Sciatic nerve (tissue), 2 donors: ENCODE data around the gene C1GALT1. TPM values are rescaled to one million over a fixed set of nuclear protein-coding genes. Genes with fewer than 3 reads are reported as not detected.
"Not testable (repeated sequence)": the region's sequence is repeated elsewhere in the genome, so short reads cannot be mapped to it uniquely, and the experiment has no call there.

ENCODE experiments used
- ATAC-seq: fragments of 200-7000 bp; cut with Tn5 transposase; one replicate; pipeline ENCODE4 v1.9.1; 2020; ENCODE audit warnings: mild to moderate bottlenecking, moderate library complexity
- DNase-seq: peaks from one replicate; pipeline ENCODE4 v3.0.0-alpha.2; 2020; ENCODE audit warnings: low spot score
- intact Hi-C: fragments of 100-400 bp; cut with DNase I; formaldehyde crosslinking; loops from one replicate; pipeline ENCODE4 v1.14.2; 2022
- total RNA-seq: library from RNA; stranded (reverse); fragmentation: NEBNext Ultra II Directional; extraction: Animal tissue kit (Norgen Biotek cat#: 25700); gene quantifications from one replicate; pipeline ENCODE4 v1.2.1, GENCODE V29; 2021
- donor health status: DM: no; HTN: no; CAD: no.
- donor health status: DM: no; HTN: no; CAD: no.

C1GALT1 gene
- total RNA-seq, 1 donor from 2014 or later: 37.5 TPM

GRCh38 chr7:7191137-7191536 is 8.8 kb downstream of the C1GALT1 start:
- intact Hi-C loops: no loop called here

GRCh38 chr7:7192798-7193788 is 10.7 kb downstream of the C1GALT1 start:
- DNase-seq, intact Hi-C loops, ATAC-seq: not testable (repeated sequence)

More at GRCh38 chr7:7191137-7191536, 8.8 kb downstream of the C1GALT1 start:
- DNase-seq (no peak), ATAC-seq (no peak)

- ATAC-seq, DNase-seq, intact Hi-C loops: not testable (repeated sequence)
Measured at GRCh38 chr7:7199592-7199991, 17.2 kb downstream of the C1GALT1 start.

GRCh38 chr7:7200255-7200654 is 17.9 kb downstream of the C1GALT1 start:
- DNase-seq, ATAC-seq, intact Hi-C loops: not testable (repeated sequence)

- no peak for ATAC-seq
- intact Hi-C loops: no loop called here
- DNase-seq: no peak
Measured at GRCh38 chr7:7201578-7202374, 19.4 kb downstream of the C1GALT1 start.

GRCh38 chr7:7202375-7202720 is 20.0 kb downstream of the C1GALT1 start:
- ATAC-seq: no peak
- intact Hi-C loops: no loop called here
- DNase-seq: no peak

- intact Hi-C loops: no loop called here
- no peak for DNase-seq
- ATAC-seq: no peak
Measured at GRCh38 chr7:7203813-7204575, 21.6 kb downstream of the C1GALT1 start.

- ATAC-seq (no peak), DNase-seq (no peak)
- intact Hi-C loops: no loop called here
Measured at GRCh38 chr7:7207876-7208275, 25.5 kb downstream of the C1GALT1 start.

- intact Hi-C loops: no loop called here
- no peak for ATAC-seq
- no peak for DNase-seq
Measured at GRCh38 chr7:7208520-7208919, 26.2 kb downstream of the C1GALT1 start.

- intact Hi-C loops: no loop called here
- DNase-seq: no peak
- no peak for ATAC-seq
Measured at GRCh38 chr7:7209412-7210050, 27.2 kb downstream of the C1GALT1 start.

GRCh38 chr7:7210475-7211237 is 28.3 kb downstream of the C1GALT1 start:
- no peak for ATAC-seq
- intact Hi-C loops: no loop called here
- DNase-seq: no peak

- ATAC-seq (no peak), DNase-seq (no peak)
- intact Hi-C loops: no loop called here
Measured at GRCh38 chr7:7212612-7213011, 30.3 kb downstream of the C1GALT1 start.

- DNase-seq: no peak
- intact Hi-C loops: no loop called here
- no peak for ATAC-seq
Measured at GRCh38 chr7:7214398-7215347, 32.3 kb downstream of the C1GALT1 start.

GRCh38 chr7:7216279-7216678 is 33.9 kb downstream of the C1GALT1 start:
- intact Hi-C loops: no loop called here
- ATAC-seq (no peak), DNase-seq (no peak)

- DNase-seq: no peak
- no peak for ATAC-seq
- intact Hi-C loops: no loop called here
Measured at GRCh38 chr7:7219216-7219615, 36.9 kb downstream of the C1GALT1 start.

GRCh38 chr7:7220821-7221220 is 38.5 kb downstream of the C1GALT1 start:
- DNase-seq (no peak), ATAC-seq (no peak)
- intact Hi-C loops: no loop called here

- intact Hi-C loops: no loop called here
- DNase-seq: no peak
- ATAC-seq: no peak
Measured at GRCh38 chr7:7221599-7222038, 39.3 kb downstream of the C1GALT1 start.
